Activated T-cell treated with anti-CD3 and anti-CD28 coated beads, Interleukin-2, amount 50 U/mL, for 72 hours (primary cell): Measurements from ENCODE around the gene ITGB3. TPM values are rescaled to one million over a fixed set of nuclear protein-coding genes. Genes with fewer than 3 reads are reported as not detected.
"Not testable (repeated sequence)": the region's sequence is repeated elsewhere in the genome, so short reads cannot be mapped to it uniquely, and the experiment has no call there.

Source experiments
- ATAC-seq, 2 donors: fragments of 150-1000 bp; cut with Tn5 transposase; replicated peaks in 1 of 2; 2 replicates each; pipeline ENCODE4 v1.10.0; 2021; ENCODE audit warnings: moderate library complexity in 2 of 2, mild to moderate bottlenecking in 1 of 2
- DNase-seq, 2 donors: peaks; one replicate each; pipeline ENCODE4 v3.0.0; 2021 to 2022; ENCODE audit warnings: mixed read lengths in 1 of 2
- H3K27ac Mint-ChIP-seq: one replicate; pipeline ENCODE4 v1.8.0; 2022; ENCODE audit warnings: mild to moderate bottlenecking, moderate library complexity, mixed read lengths
- H3K27me3 Mint-ChIP-seq: one replicate; pipeline ENCODE4 v1.8.0; 2022; ENCODE audit warnings: low read depth, mixed read lengths
- H3K36me3 Mint-ChIP-seq, 2 donors: one replicate each; pipeline ENCODE4 v1.8.0; 2022; ENCODE audit warnings: mixed read lengths in 2 of 2, mild to moderate bottlenecking in 1 of 2; ENCODE audit not compliant: insufficient read depth in 2 of 2
- H3K4me1 Mint-ChIP-seq: one replicate; pipeline ENCODE4 v1.8.0; 2022; ENCODE audit warnings: low read depth, mixed read lengths
- H3K4me3 Mint-ChIP-seq, 2 donors: one replicate each; pipeline ENCODE4 v1.8.0; 2022; ENCODE audit warnings: mild to moderate bottlenecking in 2 of 2, mixed read lengths in 2 of 2, moderate library complexity in 2 of 2
- H3K9me3 Mint-ChIP-seq, 2 donors: one replicate each; pipeline ENCODE4 v1.8.0; 2022; ENCODE audit warnings: mixed read lengths in 2 of 2
- total RNA-seq, 2 donors: library from RNA; stranded (reverse); gene quantifications; one replicate each; pipeline ENCODE4 v1.2.3, GENCODE V29; 2022

ITGB3 gene
- total RNA-seq, 2 donors from 2014 or later = not detected

DNA sequence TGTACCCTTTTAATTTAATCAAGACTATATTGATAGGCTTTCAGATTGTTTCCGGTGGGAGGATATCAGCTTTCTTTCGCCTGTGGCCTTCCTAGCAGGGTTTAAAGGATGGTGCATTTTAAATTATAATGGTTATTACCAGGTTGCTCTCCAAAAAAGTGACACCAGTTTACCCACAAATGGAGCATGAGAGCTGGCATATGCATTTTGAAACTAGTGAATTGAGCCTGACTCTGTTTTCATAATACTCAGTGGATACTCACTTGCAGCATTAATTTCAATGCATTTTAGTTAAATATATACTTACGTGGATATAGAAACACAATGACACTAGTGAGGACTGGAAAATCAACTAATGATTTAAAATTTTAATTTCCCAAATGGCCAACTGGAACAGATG is 38.7 kb upstream of the ITGB3 start:
- H3K9me3 Mint-ChIP-seq = no peaks in the 10 kb centered on the region
- no peak for DNase-seq

DNA sequence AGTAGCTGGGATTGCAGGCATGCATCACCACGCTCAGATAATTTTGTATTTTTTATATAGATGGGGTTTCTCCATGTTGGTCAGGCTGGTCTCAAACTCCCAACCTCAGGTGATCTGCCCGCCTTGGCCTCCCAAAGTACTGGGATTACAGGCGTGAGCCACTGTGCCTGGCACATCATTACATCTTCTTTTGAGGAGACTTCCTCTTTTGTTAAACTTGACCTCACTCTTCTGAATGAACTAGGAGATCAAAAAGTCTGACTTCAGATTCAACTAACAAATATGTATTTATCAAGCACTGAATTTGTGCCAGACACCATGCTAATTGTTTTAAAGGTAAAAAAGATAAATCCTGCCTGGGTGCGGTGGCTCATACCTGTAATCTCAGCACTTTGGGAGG is 36.8 kb upstream of the ITGB3 start:
- ATAC-seq, H3K9me3 Mint-ChIP-seq, H3K27me3 Mint-ChIP-seq, H3K4me3 Mint-ChIP-seq, DNase-seq, H3K36me3 Mint-ChIP-seq: not testable (repeated sequence)
- Mint-ChIP-seq H3K27ac (peak overlapping the region; percentile 34), H3K4me1 (peaks cover 38% of the 10 kb centered on the region)

More for the DNA sequence above, 38.7 kb upstream of the ITGB3 start:
- no peaks in the 10 kb centered on the region for H3K36me3 Mint-ChIP-seq
- H3K4me3 Mint-ChIP-seq = no peak overlapping the region
- ATAC-seq = no peak
- no peak overlapping the region for H3K27ac Mint-ChIP-seq
- H3K27me3 Mint-ChIP-seq = no peaks in the 10 kb centered on the region
- peaks cover 22% of the 10 kb centered on the region for H3K4me1 Mint-ChIP-seq

DNA sequence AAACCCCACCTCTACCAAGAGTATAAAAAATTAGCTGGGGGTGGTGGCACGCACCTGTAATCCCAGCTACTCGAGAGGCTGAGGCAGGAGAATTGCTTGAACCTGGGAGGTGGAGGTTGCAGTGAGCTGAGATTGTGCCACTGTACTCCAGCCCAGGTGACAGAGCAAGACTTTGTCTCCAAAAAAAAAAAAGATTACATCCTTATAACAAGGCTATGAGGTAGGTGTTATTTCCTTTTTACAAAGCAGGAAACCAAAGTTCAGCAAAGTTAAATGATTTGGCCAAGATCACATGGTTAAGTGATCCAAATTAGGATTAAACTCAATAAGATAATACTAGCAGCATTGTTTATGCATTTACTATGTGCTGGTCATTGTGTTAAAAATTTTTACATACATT is 36.3 kb upstream of the ITGB3 start:
- ATAC-seq = peak; percentile 33 to 57
- H3K27me3 Mint-ChIP-seq, DNase-seq, H3K9me3 Mint-ChIP-seq, H3K36me3 Mint-ChIP-seq, H3K4me3 Mint-ChIP-seq, H3K27ac Mint-ChIP-seq: not testable (repeated sequence)
- peaks cover 38% of the 10 kb centered on the region for H3K4me1 Mint-ChIP-seq

DNA sequence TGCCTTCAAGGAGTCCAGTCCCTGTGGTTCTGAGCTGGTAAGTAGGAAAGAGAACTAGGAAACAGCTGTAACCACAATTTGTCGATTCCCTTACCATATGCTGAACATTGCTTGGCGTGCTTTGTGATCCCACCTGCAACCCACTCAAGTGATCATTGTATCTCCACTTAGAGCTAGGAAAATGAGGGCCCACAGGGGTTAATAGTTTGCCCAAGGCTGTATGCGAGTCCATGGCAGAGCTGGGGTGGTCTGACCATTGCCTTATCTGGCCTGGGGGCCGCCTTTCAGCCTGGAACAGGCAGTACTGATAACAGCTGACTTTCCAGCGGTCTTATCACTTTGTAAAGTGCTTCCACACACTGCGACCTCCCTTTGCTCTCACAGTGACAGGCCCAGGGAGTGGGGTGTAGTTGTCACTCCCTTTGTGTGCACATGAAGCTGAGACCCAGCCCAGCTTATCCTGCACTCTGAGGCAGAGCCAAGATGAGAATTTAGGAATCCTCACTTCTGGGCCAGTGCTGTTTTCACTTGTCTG is 34.7 kb upstream of the ITGB3 start:
- Mint-ChIP-seq H3K4me1 (peaks cover 38% of the 10 kb centered on the region), H3K27me3 (peaks cover 5% of the 10 kb centered on the region), H3K4me3 (no peak overlapping the region), H3K36me3 (peaks cover 0 to under 1% of the 10 kb centered on the region in 2 donors), H3K27ac (no peak overlapping the region), H3K9me3 (peaks cover 0 to 2% of the 10 kb centered on the region in 2 donors)
- no peak for ATAC-seq
- DNase-seq = no peak

DNA sequence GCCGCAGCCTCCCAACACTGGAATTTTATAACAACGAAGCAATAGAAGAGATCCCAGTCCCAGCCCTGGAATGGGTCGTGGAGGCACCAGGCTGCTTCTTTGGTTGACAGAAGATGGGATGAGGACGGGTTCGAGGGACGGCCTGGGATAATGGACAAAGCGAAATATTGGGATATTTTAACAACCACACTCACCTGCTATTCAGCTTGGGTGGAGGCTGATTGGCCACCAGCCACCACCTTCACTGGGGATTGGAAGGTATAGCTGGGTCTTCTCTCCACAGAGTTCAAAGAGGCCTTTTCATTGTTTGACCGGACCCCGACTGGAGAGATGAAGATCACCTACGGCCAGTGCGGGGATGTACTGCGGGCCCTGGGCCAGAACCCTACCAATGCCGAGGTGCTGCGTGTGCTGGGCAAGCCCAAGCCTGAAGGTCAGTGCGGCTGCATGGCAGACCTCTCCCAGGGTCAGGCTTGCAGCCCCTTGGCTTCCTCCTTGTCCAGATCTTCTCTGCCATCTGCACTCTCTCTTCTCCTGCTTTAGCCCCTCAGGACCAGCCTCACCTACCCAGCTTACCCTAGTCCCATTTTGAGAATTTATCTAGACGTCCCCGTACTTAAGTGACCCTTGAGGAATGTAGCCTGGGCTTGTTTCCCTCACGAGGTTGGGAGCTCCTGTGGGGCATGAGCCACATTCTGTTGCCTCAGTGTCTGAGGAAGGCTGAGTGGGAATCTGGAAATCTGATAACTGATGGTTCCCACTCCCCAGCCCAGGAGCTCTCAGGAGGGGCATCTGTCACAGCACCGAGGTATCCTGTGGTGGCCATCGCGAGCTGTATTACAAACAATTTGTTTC is 33.8 kb upstream of the ITGB3 start:
- Mint-ChIP-seq H3K9me3 (peaks cover 0 to 3% of the 10 kb centered on the region in 2 donors), H3K4me3 (peak overlapping the region; percentile 6 to 37), H3K36me3 (peaks cover 0 to 1% of the 10 kb centered on the region in 2 donors), H3K4me1 (peaks cover 38% of the 10 kb centered on the region), H3K27me3 (peaks cover 5% of the 10 kb centered on the region), H3K27ac (peak overlapping the region; percentile 2)
- peak in 1 of 2 donors; percentile 18 for ATAC-seq
- DNase-seq = no peak

DNA sequence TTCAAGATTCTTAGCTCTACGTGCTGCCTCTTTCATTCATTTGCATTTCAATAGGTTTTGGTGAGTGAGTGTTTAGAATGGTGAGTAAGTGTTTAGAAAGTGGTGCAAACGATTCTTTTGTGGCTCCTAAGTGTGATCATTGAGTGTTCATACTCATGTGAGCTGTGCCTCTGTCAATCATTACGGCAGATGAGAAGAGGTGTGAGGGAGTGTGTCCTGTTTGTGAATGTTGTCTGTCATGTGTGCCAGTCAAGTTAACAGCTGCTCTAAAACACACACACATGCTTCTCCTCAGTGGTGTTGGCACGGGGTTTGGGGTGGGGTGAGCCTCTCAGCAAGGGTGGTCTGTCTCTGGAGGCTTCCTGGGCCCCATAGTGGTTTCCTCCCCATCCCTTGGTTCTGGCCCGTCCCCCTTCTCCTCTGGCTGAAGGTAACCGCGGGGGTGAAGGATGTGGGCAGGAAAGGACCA is 33.1 kb upstream of the ITGB3 start:
- peak overlapping the region; percentile 2 for H3K27ac Mint-ChIP-seq
- peak; percentile 91 to 92 for ATAC-seq

DNA sequence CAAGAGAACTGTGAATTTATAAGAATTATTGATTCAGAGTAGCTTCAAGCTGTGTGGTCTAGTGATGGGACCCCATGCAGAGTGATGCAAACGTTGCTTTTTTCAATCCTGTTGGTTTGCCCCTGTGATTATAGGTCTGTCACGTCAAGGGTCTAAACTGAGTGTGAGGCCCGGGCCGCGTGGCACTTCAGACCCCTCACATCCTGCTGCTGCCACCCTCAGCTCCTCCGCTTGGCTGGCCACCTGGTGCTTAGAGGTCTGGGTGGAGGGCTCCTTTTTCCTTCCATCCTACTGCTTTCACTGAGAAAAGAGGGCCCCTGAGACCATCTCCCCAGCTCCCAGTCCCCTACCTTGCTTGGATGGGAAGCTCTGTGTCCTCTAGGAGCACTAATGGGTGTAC is 32.5 kb upstream of the ITGB3 start:
- Mint-ChIP-seq H3K36me3 (peaks cover 0 to 1% of the 10 kb centered on the region in 2 donors), H3K4me1 (peaks cover 38% of the 10 kb centered on the region), H3K4me3 (no peak overlapping the region), H3K27ac (no peak overlapping the region), H3K9me3 (peaks cover 0 to 3% of the 10 kb centered on the region in 2 donors), H3K27me3 (peaks cover 5% of the 10 kb centered on the region)
- ATAC-seq (no peak), DNase-seq (no peak)

More for the DNA sequence above, 33.1 kb upstream of the ITGB3 start:
- Mint-ChIP-seq H3K4me3 (peak overlapping the region; percentile 6 to 37), H3K4me1 (peaks cover 38% of the 10 kb centered on the region), H3K9me3 (peaks cover 0 to 3% of the 10 kb centered on the region in 2 donors), H3K36me3 (peaks cover 0 to 1% of the 10 kb centered on the region in 2 donors), H3K27me3 (peaks cover 5% of the 10 kb centered on the region)
- DNase-seq = peak; percentile 20 to 25

DNA sequence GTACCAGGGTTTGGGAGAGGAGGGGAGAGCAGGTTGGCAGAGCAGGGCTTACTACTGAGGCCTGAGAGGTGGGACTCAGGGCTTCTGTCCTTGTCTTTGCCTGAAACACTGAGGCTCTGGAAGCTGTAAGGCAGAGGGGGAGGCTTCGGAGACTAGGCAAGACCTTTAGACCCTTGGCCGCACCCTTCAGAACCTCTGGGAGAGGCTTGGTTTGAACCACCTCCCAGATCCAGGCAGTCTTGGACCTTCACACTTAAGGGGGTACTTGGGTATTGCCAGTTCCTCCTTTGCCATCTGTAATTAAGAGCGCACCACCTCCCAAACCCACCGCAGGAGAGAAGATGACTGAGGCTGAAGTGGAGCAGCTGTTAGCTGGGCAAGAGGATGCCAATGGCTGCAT is 31.6 kb upstream of the ITGB3 start:
- Mint-ChIP-seq H3K9me3 (peaks cover 0 to 3% of the 10 kb centered on the region in 2 donors), H3K27ac (no peak overlapping the region), H3K27me3 (peaks cover 5% of the 10 kb centered on the region), H3K4me1 (peaks cover 38% of the 10 kb centered on the region), H3K36me3 (peaks cover 0 to 1% of the 10 kb centered on the region in 2 donors), H3K4me3 (no peak overlapping the region)
- ATAC-seq (no peak), DNase-seq (no peak)

DNA sequence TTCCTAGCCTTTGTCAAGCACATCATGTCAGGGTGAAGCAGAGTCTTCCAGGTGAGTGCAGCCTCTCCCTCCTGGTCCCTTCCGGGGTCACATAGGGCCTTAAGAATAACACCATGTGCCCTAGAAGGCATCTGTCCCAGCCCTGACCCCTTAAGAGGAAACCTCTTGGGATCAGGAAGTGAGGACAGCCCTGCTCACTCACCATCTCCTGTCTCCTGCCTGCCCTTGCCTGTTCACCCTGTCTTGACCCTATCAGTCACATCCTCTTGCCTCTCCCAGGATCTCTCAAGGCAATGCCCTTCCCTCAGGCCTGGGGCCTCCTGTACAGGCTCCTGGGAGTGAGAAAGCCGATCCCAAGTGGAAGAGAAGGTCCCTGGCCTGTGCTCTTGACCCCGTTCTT is 30.6 kb upstream of the ITGB3 start:
- DNase-seq = no peak
- ATAC-seq = no peak
- Mint-ChIP-seq H3K27ac (no peak overlapping the region), H3K36me3 (peaks cover 0 to 1% of the 10 kb centered on the region in 2 donors), H3K4me1 (peaks cover 35% of the 10 kb centered on the region), H3K27me3 (peaks cover 5% of the 10 kb centered on the region), H3K9me3 (peaks cover 0 to 3% of the 10 kb centered on the region in 2 donors), H3K4me3 (no peak overlapping the region)

DNA sequence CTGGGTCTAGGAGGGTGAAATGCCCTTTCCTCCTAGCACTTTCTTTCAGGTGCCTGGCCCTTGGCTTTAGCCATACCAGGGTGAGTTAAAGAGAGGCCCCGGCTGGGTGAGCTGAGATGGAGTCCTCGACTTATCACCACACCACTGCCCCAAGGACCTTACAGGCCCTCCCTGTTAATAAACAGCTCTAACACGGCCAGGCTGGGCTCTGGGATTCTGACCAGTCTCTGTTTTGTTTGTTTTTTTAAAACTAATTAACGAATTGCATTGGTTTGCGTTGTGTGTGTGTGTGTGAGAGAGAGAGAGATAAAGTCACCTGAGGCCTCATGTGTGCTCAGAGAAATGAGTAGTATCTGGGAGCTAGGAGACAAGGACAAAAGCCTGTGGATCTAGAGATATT is 30.2 kb upstream of the ITGB3 start:
- no peak for ATAC-seq
- H3K4me1 Mint-ChIP-seq = peaks cover 31% of the 10 kb centered on the region
- no peak overlapping the region for H3K4me3 Mint-ChIP-seq
- DNase-seq = no peak
- peaks cover 0 to 3% of the 10 kb centered on the region in 2 donors for H3K9me3 Mint-ChIP-seq
- peaks cover 0 to 1% of the 10 kb centered on the region in 2 donors for H3K36me3 Mint-ChIP-seq
- H3K27ac Mint-ChIP-seq = no peak overlapping the region
- H3K27me3 Mint-ChIP-seq = peaks cover 5% of the 10 kb centered on the region

DNA sequence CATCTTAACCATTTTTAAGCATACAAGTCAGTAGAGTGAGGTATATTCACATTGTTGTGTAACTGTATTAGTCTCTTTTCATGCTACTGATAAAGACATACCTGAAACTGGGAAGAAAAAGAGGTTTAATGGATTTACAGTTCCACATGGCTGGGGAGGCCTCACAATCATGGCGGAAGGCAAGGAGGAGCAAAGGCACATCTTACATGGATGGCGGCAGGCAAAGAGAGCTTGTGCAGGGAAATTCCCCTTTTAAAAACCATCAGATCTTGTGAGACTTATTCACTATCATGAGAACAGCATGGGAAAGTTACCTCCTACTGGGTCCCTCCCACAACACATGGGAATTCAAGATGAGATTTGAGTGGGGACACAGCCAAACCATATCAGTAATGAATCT is 29.6 kb upstream of the ITGB3 start:
- ATAC-seq, H3K9me3 Mint-ChIP-seq, H3K36me3 Mint-ChIP-seq, DNase-seq, H3K4me3 Mint-ChIP-seq, H3K27ac Mint-ChIP-seq, H3K27me3 Mint-ChIP-seq: not testable (repeated sequence)
- H3K4me1 Mint-ChIP-seq = peaks cover 25% of the 10 kb centered on the region

DNA sequence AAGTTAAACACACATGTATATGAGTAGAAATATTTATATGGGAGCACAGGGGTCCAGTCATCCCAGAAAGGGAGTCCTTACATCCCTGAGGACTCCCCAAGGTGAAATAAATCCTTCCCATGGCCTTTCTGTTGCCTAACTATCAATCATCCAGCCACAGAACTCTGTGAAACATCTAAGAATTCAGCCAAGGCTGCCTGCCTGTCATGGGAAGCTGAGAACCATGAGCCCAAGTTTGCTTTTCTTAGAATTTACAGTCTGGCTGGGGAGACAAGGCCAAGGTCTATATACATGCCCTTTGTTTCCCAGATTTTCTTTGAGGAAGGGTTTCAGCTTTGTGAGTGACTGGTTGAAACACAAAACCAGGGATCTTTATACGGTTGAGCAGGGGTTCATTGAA is 28.7 kb upstream of the ITGB3 start:
- H3K9me3 Mint-ChIP-seq = peaks cover 0 to 3% of the 10 kb centered on the region in 2 donors
- H3K27me3 Mint-ChIP-seq = peaks cover 12% of the 10 kb centered on the region
- H3K36me3 Mint-ChIP-seq = peaks cover 0 to 1% of the 10 kb centered on the region in 2 donors
- H3K4me1 Mint-ChIP-seq = peaks cover 24% of the 10 kb centered on the region
- H3K27ac Mint-ChIP-seq = no peak overlapping the region
- no peak for ATAC-seq
- no peak overlapping the region for H3K4me3 Mint-ChIP-seq
- DNase-seq = no peak

DNA sequence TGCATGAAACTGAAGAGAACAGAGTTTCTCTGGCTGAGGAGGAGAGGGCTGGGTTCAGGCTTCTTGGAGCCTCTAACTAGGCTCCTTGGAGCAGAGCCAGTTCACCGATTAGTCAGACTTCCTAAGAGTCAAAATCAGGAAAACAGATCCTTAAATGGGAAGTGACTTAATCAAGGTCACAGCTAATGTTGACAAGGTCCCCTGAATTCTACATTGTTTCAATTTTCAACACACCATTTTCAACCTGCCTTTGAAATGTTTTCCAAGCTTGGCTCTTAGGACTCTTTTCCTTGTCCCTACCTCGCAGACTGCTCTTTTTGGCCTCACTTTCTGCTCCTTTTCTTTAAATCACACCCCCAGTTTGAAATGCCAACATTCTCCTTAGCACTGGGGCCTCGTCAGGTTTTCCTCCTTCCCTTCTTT is 28.2 kb upstream of the ITGB3 start:
- H3K36me3 Mint-ChIP-seq = peaks cover 0 to 1% of the 10 kb centered on the region in 2 donors
- H3K4me3 Mint-ChIP-seq = no peak overlapping the region
- no peak for ATAC-seq
- H3K27ac Mint-ChIP-seq = no peak overlapping the region
- peaks cover 23% of the 10 kb centered on the region for H3K4me1 Mint-ChIP-seq
- H3K27me3 Mint-ChIP-seq = peaks cover 12% of the 10 kb centered on the region
- no peak for DNase-seq
- H3K9me3 Mint-ChIP-seq = peaks cover 0 to 3% of the 10 kb centered on the region in 2 donors
